ENCODE results near the gene SCGN.

The SCGN gene

DNA sequence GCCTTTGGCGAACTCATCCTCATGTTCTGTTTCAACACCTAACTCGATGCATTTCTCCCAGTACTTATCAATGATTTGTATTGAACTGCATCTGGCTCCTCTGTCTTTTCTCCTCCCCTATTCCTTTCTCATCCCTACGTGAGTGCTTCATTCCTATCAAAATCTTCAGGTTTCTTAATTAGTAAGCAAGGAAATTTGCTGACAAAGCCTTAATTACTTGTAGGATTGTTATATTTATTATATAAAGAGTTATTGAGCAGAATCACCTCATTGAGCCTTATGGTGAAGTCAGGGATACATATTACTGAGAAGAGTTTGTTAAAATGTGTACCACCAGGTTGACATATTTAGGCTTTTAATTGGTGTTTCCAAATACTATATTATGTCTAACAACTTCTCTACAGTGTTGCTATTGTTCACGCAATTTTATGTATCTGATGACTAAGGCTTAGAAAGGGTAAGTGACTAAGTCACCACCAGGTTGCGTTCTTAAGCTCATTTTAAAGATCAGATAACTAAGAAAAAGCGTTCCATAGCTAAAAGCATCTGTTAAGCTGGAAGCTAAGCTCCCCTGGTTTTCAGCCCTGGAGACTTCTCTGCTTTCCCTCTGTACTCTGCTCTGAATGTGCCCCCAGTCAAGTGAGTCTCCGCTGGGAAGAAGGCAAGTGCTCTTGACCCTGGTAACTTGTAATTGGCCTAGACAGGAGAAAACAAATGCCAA is 18.9 kb downstream of the SCGN start:
- H3K4me2 ChIP-seq (ENCODE audit: low read length, poor library complexity, severe bottlenecking) = no peak overlapping the region
- no peak overlapping the region for H3K23ac ChIP-seq (ENCODE audit: low read length in 2 of 2)
- H3K27me3 ChIP-seq (ENCODE audit: control insufficient read depth in 1 of 2, insufficient read depth in 1 of 2, low read length in 2 of 2) = peaks cover 20 to 24% of the 10 kb centered on the region in 2 experiments
- H2BK120ac ChIP-seq (ENCODE audit: low read depth, low read length) = no peak overlapping the region
- no peak overlapping the region for H2BK5ac ChIP-seq (ENCODE audit: low read depth, low read length, poor library complexity, severe bottlenecking)
- no peak overlapping the region for H3K4ac ChIP-seq (ENCODE audit: low read depth in 1 of 2, low read length in 2 of 2)
- no peak overlapping the region for H3K18ac ChIP-seq (ENCODE audit: low read depth in 1 of 2, low read length in 2 of 2)
- no peak overlapping the region for H3K14ac ChIP-seq (ENCODE audit: low read length in 2 of 2)
- H3K27ac ChIP-seq (ENCODE audit: low read length, poor library complexity, severe bottlenecking) = no peak overlapping the region
- H3K9me3 ChIP-seq (ENCODE audit: control insufficient read depth, low read length) = no peaks in the 10 kb centered on the region
- no peak overlapping the region for H4K8ac ChIP-seq (ENCODE audit: low read length)
- H3K9ac ChIP-seq (ENCODE audit: low read length) = no peak overlapping the region
- H2AK5ac ChIP-seq (ENCODE audit: low read length, severe bottlenecking) = no peak overlapping the region
- DNase-seq = no peak
- H3K4me3 ChIP-seq (ENCODE audit: insufficient read depth in 1 of 2, low read depth in 1 of 2, low read length in 2 of 2) = no peak overlapping the region
- no peak overlapping the region for H4K91ac ChIP-seq (ENCODE audit: low read length)
- H3K79me1 ChIP-seq (replicated peaks; ENCODE audit: low read length, poor library complexity, severe bottlenecking) = no peaks in the 10 kb centered on the region
- H2BK12ac ChIP-seq (ENCODE audit: low read length in 2 of 2) = no peak overlapping the region
- H2AFZ ChIP-seq (ENCODE audit: low read depth, low read length) = no peak overlapping the region
- WGBS = 72% methylated on average over 6 of the region's 7 CpGs
- H3K36me3 ChIP-seq (ENCODE audit: control insufficient read depth in 1 of 2, insufficient read depth in 2 of 2, low read depth in 1 of 2, low read length in 2 of 2) = no peaks in the 10 kb centered on the region
- H3K4me1 ChIP-seq (ENCODE audit: control insufficient read depth, insufficient read depth, low read depth, low read length) = no peaks in the 10 kb centered on the region
- no peak overlapping the region for H2BK15ac ChIP-seq (ENCODE audit: low read depth, poor library complexity, severe bottlenecking)

DNA sequence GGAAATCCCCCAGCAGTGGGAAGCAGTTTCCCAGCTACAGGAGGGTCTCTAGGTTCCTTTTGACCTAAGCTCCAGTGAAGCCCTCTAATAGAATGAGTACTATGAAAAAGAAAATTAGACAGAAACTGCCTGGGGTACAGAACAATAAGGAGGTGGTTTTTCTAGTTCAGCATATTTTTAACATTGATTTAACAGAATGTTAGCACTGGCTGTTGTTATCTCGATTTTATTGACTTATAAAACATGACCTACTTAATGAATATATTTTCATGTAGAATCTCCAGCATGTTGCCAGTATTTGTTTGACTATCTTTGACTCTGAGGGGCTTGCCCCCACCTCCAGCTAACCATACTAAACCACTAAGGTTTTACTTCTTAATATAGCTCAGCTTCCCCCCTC is 19.6 kb downstream of the SCGN start:
- Histone ChIP-seq H4K8ac (ENCODE audit: low read length) (no peak overlapping the region), H2AK5ac (ENCODE audit: low read length, severe bottlenecking) (no peak overlapping the region), H3K4me3 (ENCODE audit: insufficient read depth in 1 of 2, low read depth in 1 of 2, low read length in 2 of 2) (no peak overlapping the region), H3K4ac (ENCODE audit: low read depth in 1 of 2, low read length in 2 of 2) (no peak overlapping the region), H4K91ac (ENCODE audit: low read length) (no peak overlapping the region), H3K79me1 (replicated peaks; ENCODE audit: low read length, poor library complexity, severe bottlenecking) (no peaks in the 10 kb centered on the region), H3K9me3 (ENCODE audit: control insufficient read depth, low read length) (no peaks in the 10 kb centered on the region), H3K14ac (ENCODE audit: low read length in 2 of 2) (no peak overlapping the region), H3K36me3 (ENCODE audit: control insufficient read depth in 1 of 2, insufficient read depth in 2 of 2, low read depth in 1 of 2, low read length in 2 of 2) (no peaks in the 10 kb centered on the region), H3K4me1 (ENCODE audit: control insufficient read depth, insufficient read depth, low read depth, low read length) (no peaks in the 10 kb centered on the region), H3K4me2 (ENCODE audit: low read length, poor library complexity, severe bottlenecking) (no peak overlapping the region), H3K27me3 (ENCODE audit: control insufficient read depth in 1 of 2, insufficient read depth in 1 of 2, low read length in 2 of 2) (peaks cover 20 to 24% of the 10 kb centered on the region in 2 experiments), H3K23ac (ENCODE audit: low read length in 2 of 2) (no peak overlapping the region), H3K18ac (ENCODE audit: low read depth in 1 of 2, low read length in 2 of 2) (no peak overlapping the region), H2BK15ac (ENCODE audit: low read depth, poor library complexity, severe bottlenecking) (no peak overlapping the region), H2AFZ (ENCODE audit: low read depth, low read length) (no peak overlapping the region), H3K27ac (ENCODE audit: low read length, poor library complexity, severe bottlenecking) (no peak overlapping the region), H2BK5ac (ENCODE audit: low read depth, low read length, poor library complexity, severe bottlenecking) (no peak overlapping the region), H2BK120ac (ENCODE audit: low read depth, low read length) (no peak overlapping the region), H2BK12ac (ENCODE audit: low read length in 2 of 2) (no peak overlapping the region), H3K9ac (ENCODE audit: low read length) (no peak overlapping the region)
- no peak for DNase-seq
- 43% methylated on average over 1 of the region's 1 CpG for WGBS

DNA sequence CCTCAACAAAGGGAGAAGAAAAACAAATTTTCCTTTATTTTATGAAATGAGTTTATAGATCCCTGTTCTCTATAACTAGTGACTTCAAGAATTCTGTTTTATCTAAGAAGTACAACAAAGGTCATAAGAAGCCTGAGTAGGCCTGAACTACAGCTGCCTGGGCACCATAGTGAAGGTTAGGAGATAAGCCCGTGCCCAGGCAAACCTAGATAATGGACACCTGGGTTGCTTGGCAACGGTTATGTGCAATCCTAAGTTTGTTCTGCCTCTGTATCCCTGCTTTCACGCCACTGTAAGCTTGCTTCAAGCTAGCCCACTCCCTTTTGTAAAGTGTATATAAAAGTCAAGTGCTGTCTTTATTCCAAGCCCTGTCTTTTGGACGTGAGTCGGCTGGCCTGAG is 23.2 kb downstream of the SCGN start:
- Histone ChIP-seq H3K23ac (ENCODE audit: low read length in 2 of 2) (no peak overlapping the region), H3K4me3 (ENCODE audit: insufficient read depth in 1 of 2, low read depth in 1 of 2, low read length in 2 of 2) (no peak overlapping the region), H4K91ac (ENCODE audit: low read length) (no peak overlapping the region), H3K4me2 (ENCODE audit: low read length, poor library complexity, severe bottlenecking) (no peak overlapping the region), H3K9me3 (ENCODE audit: control insufficient read depth, low read length) (no peaks in the 10 kb centered on the region), H3K79me1 (replicated peaks; ENCODE audit: low read length, poor library complexity, severe bottlenecking) (no peaks in the 10 kb centered on the region), H2BK15ac (ENCODE audit: low read depth, poor library complexity, severe bottlenecking) (no peak overlapping the region), H2AK5ac (ENCODE audit: low read length, severe bottlenecking) (no peak overlapping the region), H2BK5ac (ENCODE audit: low read depth, low read length, poor library complexity, severe bottlenecking) (no peak overlapping the region), H3K14ac (ENCODE audit: low read length in 2 of 2) (no peak overlapping the region), H2AFZ (ENCODE audit: low read depth, low read length) (no peak overlapping the region), H3K9ac (ENCODE audit: low read length) (no peak overlapping the region), H2BK120ac (ENCODE audit: low read depth, low read length) (no peak overlapping the region), H3K27me3 (ENCODE audit: control insufficient read depth in 1 of 2, insufficient read depth in 1 of 2, low read length in 2 of 2) (peaks cover 24 to 29% of the 10 kb centered on the region in 2 experiments), H3K4ac (ENCODE audit: low read depth in 1 of 2, low read length in 2 of 2) (no peak overlapping the region), H3K36me3 (ENCODE audit: control insufficient read depth in 1 of 2, insufficient read depth in 2 of 2, low read depth in 1 of 2, low read length in 2 of 2) (no peaks in the 10 kb centered on the region), H3K27ac (ENCODE audit: low read length, poor library complexity, severe bottlenecking) (no peak overlapping the region), H3K18ac (ENCODE audit: low read depth in 1 of 2, low read length in 2 of 2) (no peak overlapping the region), H2BK12ac (ENCODE audit: low read length in 2 of 2) (no peak overlapping the region), H4K8ac (ENCODE audit: low read length) (no peak overlapping the region), H3K4me1 (ENCODE audit: control insufficient read depth, insufficient read depth, low read depth, low read length) (no peaks in the 10 kb centered on the region)
- no peak for DNase-seq
- WGBS = 76% methylated on average over 5 of the region's 5 CpGs

DNA sequence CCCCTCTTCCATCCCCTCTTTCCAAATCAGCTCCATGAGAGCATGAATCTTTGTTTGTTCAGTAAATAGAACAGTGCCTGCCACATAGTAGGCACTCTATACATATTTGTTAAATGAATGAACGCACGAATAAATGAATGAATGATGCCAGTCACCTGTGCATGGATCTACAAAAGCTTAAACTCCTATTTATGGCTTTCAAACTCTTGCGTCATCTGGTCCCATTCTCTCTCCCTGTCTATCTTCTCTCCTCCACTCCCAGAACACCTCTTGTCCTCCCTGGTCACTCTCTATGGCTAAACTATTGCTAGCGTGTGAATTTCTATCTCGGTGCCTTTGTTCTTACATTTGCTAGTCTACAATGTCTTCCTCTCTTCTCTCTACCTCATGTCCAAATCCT is 24.8 kb downstream of the SCGN start:
- Histone ChIP-seq H3K4ac (ENCODE audit: low read depth in 1 of 2, low read length in 2 of 2) (no peak overlapping the region), H3K79me1 (replicated peaks; ENCODE audit: low read length, poor library complexity, severe bottlenecking) (no peaks in the 10 kb centered on the region), H3K4me1 (ENCODE audit: control insufficient read depth, insufficient read depth, low read depth, low read length) (no peaks in the 10 kb centered on the region), H3K4me2 (ENCODE audit: low read length, poor library complexity, severe bottlenecking) (no peak overlapping the region), H2BK15ac (ENCODE audit: low read depth, poor library complexity, severe bottlenecking) (no peak overlapping the region), H4K8ac (ENCODE audit: low read length) (no peak overlapping the region), H3K23ac (ENCODE audit: low read length in 2 of 2) (no peak overlapping the region), H3K27me3 (ENCODE audit: control insufficient read depth in 1 of 2, insufficient read depth in 1 of 2, low read length in 2 of 2) (peaks cover 24 to 32% of the 10 kb centered on the region in 2 experiments), H4K91ac (ENCODE audit: low read length) (no peak overlapping the region), H3K9me3 (ENCODE audit: control insufficient read depth, low read length) (no peaks in the 10 kb centered on the region), H3K9ac (ENCODE audit: low read length) (no peak overlapping the region), H3K18ac (ENCODE audit: low read depth in 1 of 2, low read length in 2 of 2) (no peak overlapping the region), H2BK12ac (ENCODE audit: low read length in 2 of 2) (no peak overlapping the region), H2AFZ (ENCODE audit: low read depth, low read length) (no peak overlapping the region), H3K4me3 (ENCODE audit: insufficient read depth in 1 of 2, low read depth in 1 of 2, low read length in 2 of 2) (no peak overlapping the region), H2AK5ac (ENCODE audit: low read length, severe bottlenecking) (no peak overlapping the region), H3K14ac (ENCODE audit: low read length in 2 of 2) (no peak overlapping the region), H3K27ac (ENCODE audit: low read length, poor library complexity, severe bottlenecking) (no peak overlapping the region), H2BK120ac (ENCODE audit: low read depth, low read length) (no peak overlapping the region), H3K36me3 (ENCODE audit: control insufficient read depth in 1 of 2, insufficient read depth in 2 of 2, low read depth in 1 of 2, low read length in 2 of 2) (no peaks in the 10 kb centered on the region), H2BK5ac (ENCODE audit: low read depth, low read length, poor library complexity, severe bottlenecking) (no peak overlapping the region)
- whole genome bisulfite sequencing = 77% methylated on average over 5 of the region's 5 CpGs
- DNase-seq = no peak
